WTC11 (cell line): ENCODE results near the gene CLDN7. TPM values are rescaled to one million over a fixed set of nuclear protein-coding genes. Genes with fewer than 3 reads are reported as not detected.

Experiments
- ATAC-seq: fragments of 200-7000 bp; cut with Tn5 transposase; 2 replicates; pipeline ENCODE4 v1.10.0; 2021; ENCODE audit warnings: mild to moderate bottlenecking, moderate library complexity
- CTCF ChIA-PET: fragments of 300-600 bp; sonication (Branson Sonifier 250); formaldehyde crosslinking; loops from one replicate; lab custom pipeline; 2021; ENCODE audit warnings: antibody characterized with exemption; lab: Charles Lee
- POLR2A ChIA-PET: fragments of 350-600 bp; sonication (Branson Sonifier 250); formaldehyde crosslinking; loops from one replicate; lab custom pipeline; 2021; ENCODE audit warnings: antibody characterized with exemption; lab: Charles Lee
- DNase-seq: peaks from one replicate; pipeline ENCODE4 v3.0.0; 2021; ENCODE audit warnings: low spot score
- H3K27ac Mint-ChIP-seq: 2 replicates; pipeline ENCODE4 v1.8.0; 2021; ENCODE audit warnings: mixed read lengths
- H3K27me3 Mint-ChIP-seq: 2 replicates; pipeline ENCODE4 v1.8.0; 2021; ENCODE audit warnings: low read depth, mild to moderate bottlenecking, moderate library complexity, mixed read lengths
- H3K36me3 Mint-ChIP-seq: 2 replicates; pipeline ENCODE4 v1.8.0; 2021; ENCODE audit warnings: mixed read lengths
- H3K4me1 Mint-ChIP-seq: 2 replicates; pipeline ENCODE4 v1.8.0; 2022; ENCODE audit warnings: mixed read lengths
- H3K4me3 Mint-ChIP-seq: 2 replicates; pipeline ENCODE4 v1.8.0; 2021; ENCODE audit warnings: mild to moderate bottlenecking, moderate library complexity, mixed read lengths
- H3K9me3 Mint-ChIP-seq: 2 replicates; pipeline ENCODE4 v1.8.0; 2021; ENCODE audit warnings: mixed read lengths
- CREB1 ChIP-seq: sonication (generic); formaldehyde crosslinking; IDR thresholded peaks from 2 replicates; pipeline ENCODE4 v1.8.0; 2023; ENCODE audit warnings: mild to moderate bottlenecking, missing genetic modification reagents
- EMX1 ChIP-seq: fragments of 250-450 bp; sonication (Bioruptor Pico); IDR thresholded peaks from 2 replicates; pipeline ENCODE4 v1.8.0; 2021; ENCODE audit warnings: mild to moderate bottlenecking
- FOXJ3 ChIP-seq: sonication (generic); formaldehyde crosslinking; IDR thresholded peaks from 2 replicates; pipeline ENCODE4 v1.9.0; 2021; ENCODE audit warnings: missing genetic modification reagents, mild to moderate bottlenecking, borderline replicate concordance
- FOXK1 ChIP-seq: sonication (generic); formaldehyde crosslinking; IDR thresholded peaks from 2 replicates; pipeline ENCODE4 v1.8.0; 2022; ENCODE audit warnings: mild to moderate bottlenecking, moderate library complexity, missing genetic modification reagents
- GABPB1 ChIP-seq: sonication (generic); formaldehyde crosslinking; IDR thresholded peaks from 2 replicates; pipeline ENCODE4 v1.8.1; 2023; ENCODE audit warnings: mild to moderate bottlenecking, missing genetic modification reagents
- MXD4 ChIP-seq: fragments of 250-450 bp; sonication (Bioruptor Pico); IDR thresholded peaks from 2 replicates; pipeline ENCODE4 v1.8.0; 2021; ENCODE audit warnings: mild to moderate bottlenecking, moderate library complexity, borderline replicate concordance
- NFATC4 ChIP-seq: fragments of 250-450 bp; sonication (Bioruptor Pico); IDR thresholded peaks from 2 replicates; pipeline ENCODE4 v1.9.0; 2021; ENCODE audit warnings: mild to moderate bottlenecking
- NFE2L1 ChIP-seq: sonication (generic); formaldehyde crosslinking; IDR thresholded peaks from 2 replicates; pipeline ENCODE4 v1.8.1; 2023; ENCODE audit warnings: missing genetic modification reagents
- NR2C2 ChIP-seq: sonication (generic); formaldehyde crosslinking; IDR thresholded peaks from 2 replicates; pipeline ENCODE4 v1.8.0; 2022; ENCODE audit warnings: mild to moderate bottlenecking, missing genetic modification reagents
- PRRX2 ChIP-seq: fragments of 250-450 bp; sonication (Bioruptor Pico); IDR thresholded peaks from 2 replicates; pipeline ENCODE4 v1.8.0; 2021; ENCODE audit warnings: mild to moderate bottlenecking
- TEAD1 ChIP-seq: sonication (generic); formaldehyde crosslinking; IDR thresholded peaks from 2 replicates; pipeline ENCODE4 v1.8.0; 2022; ENCODE audit warnings: mild to moderate bottlenecking, missing genetic modification reagents
- ZNF138 ChIP-seq: sonication (generic); formaldehyde crosslinking; conservative IDR thresholded peaks from 2 replicates; pipeline ENCODE4 v1.8.1; 2022; ENCODE audit warnings: mild to moderate bottlenecking, moderate library complexity, missing genetic modification reagents
- ZNF317 ChIP-seq: sonication (generic); formaldehyde crosslinking; IDR thresholded peaks from 2 replicates; pipeline ENCODE4 v1.8.1; 2023; ENCODE audit warnings: low read depth, mild to moderate bottlenecking, moderate library complexity, missing genetic modification reagents, borderline replicate concordance
- total RNA-seq: library from RNA; stranded (reverse); gene quantifications from 3 replicates; pipeline ENCODE4 v1.2.3, GENCODE V29; 2021
- TF ChIP-seq, protein P1 (sequence below): sonication (generic); formaldehyde crosslinking; IDR thresholded peaks from 2 replicates; pipeline ENCODE4 v1.8.0; 2023; ENCODE audit warnings: missing genetic modification reagents
- TF ChIP-seq, protein P2 (sequence below): fragments of 250-450 bp; sonication (Bioruptor Pico); IDR thresholded peaks from 2 replicates; pipeline ENCODE4 v1.8.0; 2021; ENCODE audit warnings: mild to moderate bottlenecking
- TF ChIP-seq, protein P3 (sequence below): fragments of 250-450 bp; sonication (Bioruptor Pico); IDR thresholded peaks from 2 replicates; pipeline ENCODE4 v1.9.0; 2021; ENCODE audit warnings: mild to moderate bottlenecking
- TF ChIP-seq, protein P4 (sequence below): sonication (generic); formaldehyde crosslinking; conservative IDR thresholded peaks from 2 replicates; pipeline ENCODE4 v1.8.1; 2023; ENCODE audit warnings: mild to moderate bottlenecking, low read depth, missing genetic modification reagents, moderate library complexity

Gene CLDN7
- total RNA-seq, 1 experiment from 2014 or later, result 136 TPM

DNA sequence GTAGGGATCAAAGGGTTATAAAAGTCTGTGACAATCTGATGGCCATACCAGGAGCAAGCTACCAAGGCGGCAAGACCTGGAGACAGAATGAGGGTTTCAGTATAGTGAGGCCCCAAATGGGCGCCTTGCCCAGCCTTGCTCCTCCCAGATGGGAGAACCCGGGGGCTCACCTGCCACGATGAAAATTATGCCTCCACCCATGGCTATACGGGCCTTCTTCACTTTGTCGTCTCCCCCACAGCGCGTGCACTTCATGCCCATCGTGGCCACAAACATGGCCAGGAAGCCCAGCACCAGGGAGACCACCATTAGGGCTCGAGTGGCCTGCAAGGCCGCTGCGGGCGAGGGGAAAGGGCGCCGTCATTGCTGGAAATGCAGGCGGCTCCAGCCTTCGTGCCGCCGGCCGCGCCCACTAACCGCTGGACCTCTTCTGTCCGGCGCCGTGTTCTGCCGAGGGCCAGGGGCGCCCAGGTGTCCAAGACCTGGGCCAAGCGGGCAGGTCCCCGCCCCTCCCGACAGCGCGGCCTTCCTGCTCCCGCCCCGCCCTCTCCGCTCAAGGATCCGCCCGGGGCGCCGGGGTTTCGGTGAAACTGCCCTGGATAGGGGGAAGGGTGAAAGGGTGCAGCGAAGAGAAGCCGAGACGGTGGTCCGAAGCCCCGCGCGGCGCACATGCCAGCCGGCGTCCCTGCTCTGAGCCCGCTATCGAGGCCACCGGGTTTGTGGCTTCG lies 1.5 kb downstream of the CLDN7 start (continued):
- TF ChIP-seq FOXK1 (peak; percentile 11; the same call in 1 of the 2 replicates), ZNF317 (CRISPR knock-in tag) (no peak), NR2C2 (no peak), TEAD1 (CRISPR knock-in tag) (no peak; the same call in 1 of the 2 replicates), GABPB1 (no peak), MXD4 (CRISPR knock-in tag) (no peak), ZNF138 (CRISPR knock-in tag) (no peak)
- TF ChIP-seq, protein P1, sequence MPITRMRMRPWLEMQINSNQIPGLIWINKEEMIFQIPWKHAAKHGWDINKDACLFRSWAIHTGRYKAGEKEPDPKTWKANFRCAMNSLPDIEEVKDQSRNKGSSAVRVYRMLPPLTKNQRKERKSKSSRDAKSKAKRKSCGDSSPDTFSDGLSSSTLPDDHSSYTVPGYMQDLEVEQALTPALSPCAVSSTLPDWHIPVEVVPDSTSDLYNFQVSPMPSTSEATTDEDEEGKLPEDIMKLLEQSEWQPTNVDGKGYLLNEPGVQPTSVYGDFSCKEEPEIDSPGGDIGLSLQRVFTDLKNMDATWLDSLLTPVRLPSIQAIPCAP (CRISPR knock-in tag), result no peak
- TF ChIP-seq, protein P2, sequence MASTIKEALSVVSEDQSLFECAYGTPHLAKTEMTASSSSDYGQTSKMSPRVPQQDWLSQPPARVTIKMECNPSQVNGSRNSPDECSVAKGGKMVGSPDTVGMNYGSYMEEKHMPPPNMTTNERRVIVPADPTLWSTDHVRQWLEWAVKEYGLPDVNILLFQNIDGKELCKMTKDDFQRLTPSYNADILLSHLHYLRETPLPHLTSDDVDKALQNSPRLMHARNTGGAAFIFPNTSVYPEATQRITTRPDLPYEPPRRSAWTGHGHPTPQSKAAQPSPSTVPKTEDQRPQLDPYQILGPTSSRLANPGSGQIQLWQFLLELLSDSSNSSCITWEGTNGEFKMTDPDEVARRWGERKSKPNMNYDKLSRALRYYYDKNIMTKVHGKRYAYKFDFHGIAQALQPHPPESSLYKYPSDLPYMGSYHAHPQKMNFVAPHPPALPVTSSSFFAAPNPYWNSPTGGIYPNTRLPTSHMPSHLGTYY (CRISPR knock-in tag), result no peak
- TF ChIP-seq, protein P3, sequence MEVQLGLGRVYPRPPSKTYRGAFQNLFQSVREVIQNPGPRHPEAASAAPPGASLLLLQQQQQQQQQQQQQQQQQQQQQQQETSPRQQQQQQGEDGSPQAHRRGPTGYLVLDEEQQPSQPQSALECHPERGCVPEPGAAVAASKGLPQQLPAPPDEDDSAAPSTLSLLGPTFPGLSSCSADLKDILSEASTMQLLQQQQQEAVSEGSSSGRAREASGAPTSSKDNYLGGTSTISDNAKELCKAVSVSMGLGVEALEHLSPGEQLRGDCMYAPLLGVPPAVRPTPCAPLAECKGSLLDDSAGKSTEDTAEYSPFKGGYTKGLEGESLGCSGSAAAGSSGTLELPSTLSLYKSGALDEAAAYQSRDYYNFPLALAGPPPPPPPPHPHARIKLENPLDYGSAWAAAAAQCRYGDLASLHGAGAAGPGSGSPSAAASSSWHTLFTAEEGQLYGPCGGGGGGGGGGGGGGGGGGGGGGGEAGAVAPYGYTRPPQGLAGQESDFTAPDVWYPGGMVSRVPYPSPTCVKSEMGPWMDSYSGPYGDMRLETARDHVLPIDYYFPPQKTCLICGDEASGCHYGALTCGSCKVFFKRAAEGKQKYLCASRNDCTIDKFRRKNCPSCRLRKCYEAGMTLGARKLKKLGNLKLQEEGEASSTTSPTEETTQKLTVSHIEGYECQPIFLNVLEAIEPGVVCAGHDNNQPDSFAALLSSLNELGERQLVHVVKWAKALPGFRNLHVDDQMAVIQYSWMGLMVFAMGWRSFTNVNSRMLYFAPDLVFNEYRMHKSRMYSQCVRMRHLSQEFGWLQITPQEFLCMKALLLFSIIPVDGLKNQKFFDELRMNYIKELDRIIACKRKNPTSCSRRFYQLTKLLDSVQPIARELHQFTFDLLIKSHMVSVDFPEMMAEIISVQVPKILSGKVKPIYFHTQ (CRISPR knock-in tag), result no peak

DNA sequence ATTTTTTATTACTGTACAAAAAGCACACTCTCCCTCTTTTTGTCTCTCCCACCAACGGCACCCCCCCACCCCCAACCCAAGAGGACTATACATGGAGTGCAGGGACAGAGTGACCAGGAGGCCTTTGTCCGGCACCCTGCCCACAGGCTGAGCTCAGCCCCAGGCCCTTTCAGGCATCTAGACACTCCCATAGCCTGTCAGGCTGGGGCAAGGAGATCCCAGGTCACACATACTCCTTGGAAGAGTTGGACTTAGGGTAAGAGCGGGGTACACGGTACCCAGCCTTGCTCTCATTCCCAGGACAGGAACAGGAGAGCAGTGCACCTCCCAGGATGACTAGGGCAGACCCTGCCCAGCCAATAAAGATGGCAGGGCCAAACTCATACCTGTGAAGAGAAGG lies 2.1 kb downstream of the CLDN7 start:
- DNase-seq (no peak), ATAC-seq (no peak)
- CTCF ChIA-PET, result interaction anchor here (1.2 kb wide), 2 partner anchors 20 to 36 kb away, joined by 4 read pairs; no protein-coding TSS in a partner anchor
- Mint-ChIP-seq H3K4me1 (peaks cover 17% of the 10 kb centered on the region), H3K4me3 (peak overlapping the region; percentile 78), H3K9me3 (no peaks in the 10 kb centered on the region)
- TF ChIP-seq ZNF138 (CRISPR knock-in tag) (no peak), FOXJ3 (CRISPR knock-in tag) (no peak), NFATC4 (CRISPR knock-in tag) (peak; percentile 33; the same call in 1 of the 2 replicates)
- TF ChIP-seq, all 79 proteins: peak for 1
- H3K27ac Mint-ChIP-seq, result peak overlapping the region; percentile 91
- H3K27me3 Mint-ChIP-seq, result no peaks in the 10 kb centered on the region
- POLR2A ChIA-PET, result interaction anchor here (0.7 to 1.2 kb wide), 3 partner anchors 20 to 40 kb away, joined by 3 to 9 read pairs (median 3); partner anchors contain the start of genes ACADVL and DLG4
- peaks cover 19% of the 10 kb centered on the region for H3K36me3 Mint-ChIP-seq

DNA sequence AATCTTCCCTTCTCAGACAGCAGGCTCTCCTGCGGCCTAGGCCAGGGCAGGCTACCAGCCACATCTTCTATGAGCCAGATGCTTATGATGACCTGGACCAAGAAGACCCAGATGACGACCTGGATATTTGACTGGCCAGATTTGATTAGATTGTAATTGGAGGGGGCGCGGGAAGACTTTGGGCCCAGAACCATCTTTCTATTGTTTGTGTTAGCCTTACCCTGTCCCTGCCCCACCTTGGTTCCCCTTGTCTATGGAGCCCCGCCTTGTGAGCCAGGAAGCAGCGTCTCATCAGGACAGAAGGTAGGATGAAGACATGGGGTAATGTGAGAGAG lies 2.8 kb downstream of the CLDN7 start:
- Mint-ChIP-seq H3K27me3 (no peaks in the 10 kb centered on the region), H3K4me3 (peak overlapping the region; percentile 34), H3K36me3 (peaks cover 23% of the 10 kb centered on the region), H3K27ac (peak overlapping the region; percentile 70), H3K4me1 (peaks cover 14% of the 10 kb centered on the region), H3K9me3 (no peaks in the 10 kb centered on the region)
- no peak for ATAC-seq
- TF ChIP-seq NFE2L1, result no peak
- TF ChIP-seq CREB1 (CRISPR knock-in tag), result no peak
- TF ChIP-seq, protein P3 (CRISPR knock-in tag), result 0 out of 2 replicates have a peak, but pooled peaks have one; percentile 29
- TF ChIP-seq, protein P4, sequence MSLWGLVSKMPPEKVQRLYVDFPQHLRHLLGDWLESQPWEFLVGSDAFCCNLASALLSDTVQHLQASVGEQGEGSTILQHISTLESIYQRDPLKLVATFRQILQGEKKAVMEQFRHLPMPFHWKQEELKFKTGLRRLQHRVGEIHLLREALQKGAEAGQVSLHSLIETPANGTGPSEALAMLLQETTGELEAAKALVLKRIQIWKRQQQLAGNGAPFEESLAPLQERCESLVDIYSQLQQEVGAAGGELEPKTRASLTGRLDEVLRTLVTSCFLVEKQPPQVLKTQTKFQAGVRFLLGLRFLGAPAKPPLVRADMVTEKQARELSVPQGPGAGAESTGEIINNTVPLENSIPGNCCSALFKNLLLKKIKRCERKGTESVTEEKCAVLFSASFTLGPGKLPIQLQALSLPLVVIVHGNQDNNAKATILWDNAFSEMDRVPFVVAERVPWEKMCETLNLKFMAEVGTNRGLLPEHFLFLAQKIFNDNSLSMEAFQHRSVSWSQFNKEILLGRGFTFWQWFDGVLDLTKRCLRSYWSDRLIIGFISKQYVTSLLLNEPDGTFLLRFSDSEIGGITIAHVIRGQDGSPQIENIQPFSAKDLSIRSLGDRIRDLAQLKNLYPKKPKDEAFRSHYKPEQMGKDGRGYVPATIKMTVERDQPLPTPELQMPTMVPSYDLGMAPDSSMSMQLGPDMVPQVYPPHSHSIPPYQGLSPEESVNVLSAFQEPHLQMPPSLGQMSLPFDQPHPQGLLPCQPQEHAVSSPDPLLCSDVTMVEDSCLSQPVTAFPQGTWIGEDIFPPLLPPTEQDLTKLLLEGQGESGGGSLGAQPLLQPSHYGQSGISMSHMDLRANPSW (CRISPR knock-in tag), result no peak
- TF ChIP-seq FOXJ3 (CRISPR knock-in tag), result no peak
- no peak for TF ChIP-seq EMX1 (CRISPR knock-in tag)
- no peak for TF ChIP-seq PRRX2 (CRISPR knock-in tag)
- POLR2A ChIA-PET, result interaction anchor here (0.7 to 1.2 kb wide), 3 partner anchors 21 to 39 kb away, joined by 3 to 9 read pairs (median 3); partner anchors contain the start of genes ACADVL and DLG4
- CTCF ChIA-PET, result interaction anchor here (1.2 kb wide), 1 partner anchor 20 kb away, joined by 4 read pairs; no protein-coding TSS in a partner anchor
- no peak for DNase-seq
